Epidermal melanocyte (primary cell): Measurements from ENCODE around the gene NOVA1.

Experiments
- DNase-seq: peaks from one replicate; pipeline ENCODE4 v3.0.0; 2011; ENCODE audit warnings: low spot score; ENCODE audit not compliant: insufficient read length

Gene NOVA1

GRCh38 chr14:26593357-26593756 lies 4.5 kb downstream of the NOVA1 start:
- no peak for DNase-seq

DNA sequence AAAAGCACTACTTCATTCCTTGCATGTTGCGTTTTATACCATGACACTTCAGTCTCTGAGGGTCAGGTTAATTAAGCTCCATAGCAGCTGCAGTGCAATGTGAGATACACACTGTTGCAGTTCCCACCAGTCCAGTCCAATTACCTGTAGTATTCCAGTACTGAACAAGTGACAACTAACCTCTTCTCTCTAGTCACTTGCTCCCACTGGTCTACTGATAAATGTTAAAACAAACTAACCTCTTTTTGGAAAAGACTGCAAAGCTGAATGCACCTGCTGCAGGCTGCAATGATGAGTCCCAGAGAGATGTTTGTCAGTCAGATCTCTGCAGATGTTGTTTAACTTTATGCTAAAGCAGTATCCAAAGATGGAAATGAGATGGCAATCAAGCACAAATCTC lies 7.9 kb downstream of the NOVA1 start:
- DNase-seq, result no peak

- no peak for DNase-seq
These were observed 20.1 kb downstream of the NOVA1 start for GRCh38 chr14:26577711-26578110.

- DNase-seq, result no peak
These were observed 43.6 kb downstream of the NOVA1 start for GRCh38 chr14:26554069-26554772.

GRCh38 chr14:26549571-26549970 lies 48.3 kb downstream of the NOVA1 start:
- no peak for DNase-seq

DNA sequence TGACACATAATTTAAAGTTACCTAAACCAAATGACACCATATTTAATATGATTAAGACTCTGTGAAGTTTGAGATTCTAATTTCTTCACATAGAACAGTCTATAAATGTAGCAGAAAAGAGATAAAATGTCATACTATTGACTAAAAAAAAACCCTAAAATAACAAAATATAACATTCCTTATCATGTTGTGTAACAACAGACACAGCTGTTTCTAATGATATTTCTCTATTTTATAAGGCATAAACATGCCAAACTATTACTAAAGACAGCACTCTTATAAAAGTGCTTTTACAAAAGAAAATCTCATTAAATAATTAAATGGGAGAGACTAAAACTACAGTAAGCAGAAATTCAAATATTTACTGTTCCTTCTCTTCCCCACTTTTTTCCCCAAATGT lies 49.4 kb downstream of the NOVA1 start:
- no peak for DNase-seq

GRCh38 chr14:26538176-26538575 lies 59.7 kb downstream of the NOVA1 start:
- DNase-seq, result no peak

- no peak for DNase-seq
These were observed 65.9 kb downstream of the NOVA1 start for GRCh38 chr14:26531894-26532293.

DNA sequence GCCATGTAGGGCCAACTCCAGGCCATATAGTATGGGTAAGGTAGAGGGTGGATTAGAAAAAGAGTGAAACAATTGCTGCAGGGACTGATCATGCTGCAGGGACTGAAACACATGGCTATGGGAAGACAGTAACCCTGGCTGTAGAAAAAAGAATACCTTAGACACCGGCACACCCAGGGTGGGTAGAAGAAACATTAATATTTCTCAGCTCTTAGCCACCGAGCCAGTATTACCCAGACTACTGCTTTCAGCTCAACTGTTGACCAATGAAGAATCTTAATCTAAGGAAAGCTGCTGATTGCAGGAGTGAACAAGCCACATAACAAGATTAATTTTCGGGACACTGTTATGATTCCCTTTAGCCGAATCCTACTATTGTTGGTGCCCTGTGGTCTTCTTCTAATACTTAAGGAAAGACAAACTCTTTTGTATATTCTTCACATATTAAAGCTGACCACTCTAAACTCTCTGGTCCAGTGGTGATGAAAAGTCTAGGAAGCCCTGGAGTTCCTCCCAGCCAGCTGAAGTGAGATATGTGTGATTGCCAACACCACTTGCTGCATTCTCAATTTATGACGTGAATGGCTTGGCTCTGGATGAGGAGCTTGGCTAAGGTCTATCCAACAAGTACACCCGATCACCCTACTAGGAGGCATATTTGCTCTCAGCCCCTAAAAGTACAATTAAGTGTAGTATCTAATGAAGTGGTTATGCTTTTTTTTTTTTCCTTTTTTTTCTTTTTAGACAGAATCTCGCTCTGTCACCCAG lies 69.2 kb downstream of the NOVA1 start:
- DNase-seq, result no peak

DNA sequence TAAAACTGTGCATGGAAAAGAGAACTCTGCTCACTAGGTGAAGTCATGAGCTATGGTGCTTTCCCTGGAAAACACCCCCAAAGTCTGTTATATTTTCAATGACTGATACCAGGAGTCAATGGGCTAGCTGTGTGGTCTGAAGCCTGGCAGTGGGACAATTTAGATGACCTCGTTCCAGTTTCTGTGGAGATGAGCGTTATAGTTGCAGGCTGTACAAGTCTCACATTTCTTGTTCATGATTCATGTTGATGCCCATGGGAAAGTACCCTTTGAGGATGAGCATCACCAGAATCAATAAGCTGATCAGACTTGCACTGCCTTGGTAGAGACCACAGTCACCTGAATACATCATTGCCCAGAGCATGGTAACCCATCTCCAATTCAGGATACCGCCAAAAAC lies 70.7 kb downstream of the NOVA1 start:
- DNase-seq, result no peak

GRCh38 chr14:26526137-26526536 lies 71.7 kb downstream of the NOVA1 start:
- DNase-seq, result no peak

- no peak for DNase-seq
These were observed 72.7 kb downstream of the NOVA1 start for GRCh38 chr14:26525085-26525484.

DNA sequence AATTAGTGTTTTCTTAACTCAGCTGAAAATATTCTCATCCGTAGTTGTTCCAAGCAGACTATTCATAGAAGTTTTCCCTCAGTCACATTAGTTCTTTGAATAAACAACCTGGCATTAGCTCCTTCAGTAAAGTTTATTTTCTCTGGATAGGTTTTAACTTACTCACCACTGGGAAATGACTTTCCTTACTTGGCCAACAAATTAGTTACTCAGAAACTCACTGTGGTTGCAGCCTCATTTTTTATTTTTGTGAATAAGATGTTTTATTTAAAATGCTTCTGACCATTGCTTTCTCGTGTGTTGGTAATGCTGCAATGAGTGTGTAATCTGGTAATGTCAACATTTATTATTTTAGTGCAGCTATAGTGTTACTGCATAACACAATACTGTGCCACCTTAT lies 74.9 kb downstream of the NOVA1 start:
- DNase-seq, result no peak

GRCh38 chr14:26517771-26518170 lies 80.1 kb downstream of the NOVA1 start:
- DNase-seq, result no peak

- DNase-seq, result no peak
These were observed 97.8 kb downstream of the NOVA1 start for GRCh38 chr14:26500028-26500427.

DNA sequence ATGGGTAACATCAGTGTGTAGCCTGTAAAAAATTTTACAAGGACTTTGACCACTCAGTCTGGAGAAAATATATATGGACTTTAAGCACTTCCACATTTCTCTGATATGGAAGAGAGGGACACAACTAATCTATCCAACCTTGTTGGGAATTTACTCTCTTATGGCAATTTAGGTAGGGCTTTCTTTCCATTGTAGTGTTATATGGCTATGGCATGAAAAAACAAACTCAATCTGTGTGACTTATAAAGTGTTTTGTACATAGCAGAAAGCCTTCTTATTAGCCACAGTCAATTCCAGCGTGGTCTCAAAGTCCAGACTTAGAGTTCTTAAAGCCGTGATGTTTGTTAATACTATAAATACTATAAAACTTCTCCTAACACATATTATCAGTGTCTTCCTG lies 98.3 kb downstream of the NOVA1 start:
- DNase-seq, result no peak

DNA sequence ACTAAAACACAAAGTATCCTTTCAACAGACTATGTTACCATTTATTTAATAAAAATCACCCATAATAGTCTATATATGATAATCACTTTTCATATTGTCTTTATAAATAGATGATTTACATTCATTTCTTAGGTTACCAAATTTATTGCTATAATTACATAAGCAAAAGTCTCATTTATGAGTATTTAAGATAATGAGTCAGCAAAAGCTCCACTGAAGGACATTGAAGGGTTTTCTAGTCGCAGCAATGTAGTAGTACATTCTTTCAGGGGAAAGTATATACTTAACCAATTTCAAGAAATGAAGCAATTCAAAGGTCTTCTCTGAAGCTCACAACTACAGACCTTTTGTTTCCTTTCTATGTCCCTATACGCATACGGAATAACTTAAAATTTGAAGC lies 110.9 kb downstream of the NOVA1 start:
- no peak for DNase-seq

- DNase-seq, result no peak
These were observed 113.3 kb downstream of the NOVA1 start for GRCh38 chr14:26484562-26484961.

DNA sequence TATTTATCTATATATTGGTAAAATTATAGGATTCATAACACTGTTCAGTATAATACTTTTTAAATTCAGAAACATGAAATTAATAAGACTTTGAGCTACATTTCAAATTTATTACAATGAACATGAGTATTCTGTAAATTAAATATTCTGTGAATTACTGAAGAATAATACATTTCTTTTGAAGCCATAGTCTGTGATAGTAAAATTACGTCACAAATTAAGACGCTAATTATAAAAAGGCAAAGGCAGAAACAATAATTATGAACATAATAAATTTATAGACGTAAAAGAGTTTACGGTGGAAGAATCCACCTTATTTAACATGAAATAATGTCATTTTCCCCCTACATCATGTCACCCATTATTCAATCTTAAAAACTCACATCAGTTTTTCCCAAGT lies 118.9 kb downstream of the NOVA1 start:
- no peak for DNase-seq

GRCh38 chr14:26466862-26467261 lies 131.0 kb downstream of the NOVA1 start:
- no peak for DNase-seq

GRCh38 chr14:26463136-26463535 lies 134.7 kb downstream of the NOVA1 start:
- DNase-seq, result no peak

- DNase-seq, result no peak
These were observed 143.7 kb downstream of the NOVA1 start for GRCh38 chr14:26454105-26454504.
